ENCODE results near the gene CDNF. TPM values are rescaled to one million over a fixed set of nuclear protein-coding genes. Genes with fewer than 3 reads are reported as not detected.
"Not testable (repeated sequence)": the region's sequence is repeated elsewhere in the genome, so short reads cannot be mapped to it uniquely, and the experiment has no call there.

Gene CDNF
- not detected for total RNA-seq (ENCODE audit: insufficient read depth, low replicate concordance)

DNA sequence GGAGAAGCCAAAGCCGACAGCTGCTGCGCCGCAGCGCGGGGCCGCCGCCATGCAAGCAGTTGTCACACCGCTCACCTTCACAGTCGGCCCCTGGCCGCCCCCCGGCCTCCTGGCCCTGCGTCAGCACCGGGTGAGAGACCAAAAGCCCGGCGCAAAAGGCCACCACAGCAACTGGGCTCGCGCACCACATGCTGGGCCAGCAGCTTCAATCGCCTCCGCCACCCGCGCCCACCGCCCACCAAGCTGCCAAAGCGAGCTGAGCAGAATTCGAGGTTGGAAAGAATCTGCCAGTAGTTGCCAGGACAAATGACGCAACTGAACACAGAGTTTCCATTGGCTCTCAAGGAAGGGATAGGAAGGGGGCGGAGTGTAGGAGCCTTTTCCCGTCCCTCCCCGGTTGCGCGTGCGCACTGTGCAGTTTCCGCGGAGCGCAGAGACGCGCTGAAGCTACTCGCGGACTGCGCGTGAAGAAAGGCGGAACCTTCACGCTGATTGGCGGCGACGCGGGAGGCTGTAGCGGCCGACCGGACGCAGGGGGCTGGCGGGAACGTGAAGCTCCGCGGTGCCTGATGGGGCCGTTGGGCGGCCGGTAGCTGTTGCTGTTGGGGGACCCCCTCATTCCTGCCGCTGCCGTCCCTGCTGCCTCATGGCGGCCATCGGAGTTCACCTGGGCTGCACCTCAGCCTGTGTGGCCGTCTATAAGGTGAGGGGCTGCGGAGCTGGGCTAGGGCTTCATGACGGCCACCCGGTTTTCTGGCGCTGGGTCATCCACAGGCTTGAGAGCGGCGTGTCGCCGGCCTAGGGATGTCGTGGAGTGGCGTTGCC, at the start of gene CDNF, which contains the start of the genes HSPA14 and MSANTD7:
CDNF (minus strand) TSS at position 281 of the 825 bp plus-strand sequence; CDS start at position 190, 91 bp downstream.
HSPA14 (plus strand) TSS at position 550 of the 825 bp plus-strand sequence; CDS start at position 647, 97 bp downstream.
MSANTD7 (plus strand) TSS at position 550 of the 825 bp plus-strand sequence. CDS start 3,979 bp downstream, outside the sequence.
- peak; percentile 100 for DNase-seq (ENCODE audit: low spot score)

DNA sequence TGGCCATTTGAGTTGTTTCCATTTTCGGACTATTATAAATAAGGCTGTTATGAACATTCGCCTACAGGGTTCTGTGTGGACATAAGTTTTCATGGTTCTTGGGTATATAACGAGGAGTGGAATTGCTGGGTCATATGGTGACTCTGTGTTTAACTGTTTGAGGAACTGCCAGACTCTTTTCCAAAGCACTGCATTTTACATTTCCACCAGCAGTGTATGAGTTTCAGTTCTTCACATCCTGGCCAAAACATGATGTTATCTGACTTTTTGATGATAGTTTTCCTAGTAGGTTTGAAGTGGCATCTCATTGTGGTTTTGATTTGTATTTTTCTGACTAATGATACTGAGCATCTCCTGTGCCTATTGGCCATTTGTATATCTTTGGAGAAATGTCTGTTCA, 46.2 kb upstream of the CDNF start:
- DNase-seq (ENCODE audit: low spot score) = no peak

DNA sequence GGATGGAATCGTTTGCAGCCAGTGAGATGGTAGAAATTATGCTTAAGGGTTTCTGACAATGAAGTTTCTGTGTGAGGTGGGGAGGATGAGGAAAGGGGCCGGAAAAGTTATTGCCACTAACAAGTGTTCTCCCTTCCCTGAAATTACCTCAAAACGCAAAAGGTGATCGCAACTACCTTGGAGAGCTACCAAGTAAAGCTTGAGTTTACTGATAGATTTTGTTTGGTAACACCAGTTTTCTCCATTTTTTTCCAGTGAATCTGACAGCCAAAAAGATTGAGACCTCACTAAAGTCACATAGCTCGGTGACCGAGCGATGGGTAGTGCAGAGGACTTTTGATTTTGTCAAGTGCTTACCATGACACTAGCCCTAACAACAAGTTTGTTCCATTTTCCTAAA, 42.4 kb upstream of the CDNF start:
- DNase-seq (ENCODE audit: low spot score) = no peak

DNA sequence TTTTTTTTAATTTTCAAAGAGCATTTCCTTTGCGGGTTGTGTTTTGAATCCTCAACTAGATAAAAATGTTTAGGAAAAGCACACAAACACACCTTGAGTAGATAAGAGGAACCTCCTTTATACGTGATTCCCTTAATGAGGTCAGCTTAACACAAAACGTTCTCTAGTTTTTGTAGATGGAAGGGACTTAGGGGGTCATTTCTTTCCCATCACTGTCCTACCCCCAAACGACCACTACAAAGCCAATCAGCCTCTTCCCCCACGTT, 42.0 kb upstream of the CDNF start:
- DNase-seq (ENCODE audit: low spot score) = no peak

DNA sequence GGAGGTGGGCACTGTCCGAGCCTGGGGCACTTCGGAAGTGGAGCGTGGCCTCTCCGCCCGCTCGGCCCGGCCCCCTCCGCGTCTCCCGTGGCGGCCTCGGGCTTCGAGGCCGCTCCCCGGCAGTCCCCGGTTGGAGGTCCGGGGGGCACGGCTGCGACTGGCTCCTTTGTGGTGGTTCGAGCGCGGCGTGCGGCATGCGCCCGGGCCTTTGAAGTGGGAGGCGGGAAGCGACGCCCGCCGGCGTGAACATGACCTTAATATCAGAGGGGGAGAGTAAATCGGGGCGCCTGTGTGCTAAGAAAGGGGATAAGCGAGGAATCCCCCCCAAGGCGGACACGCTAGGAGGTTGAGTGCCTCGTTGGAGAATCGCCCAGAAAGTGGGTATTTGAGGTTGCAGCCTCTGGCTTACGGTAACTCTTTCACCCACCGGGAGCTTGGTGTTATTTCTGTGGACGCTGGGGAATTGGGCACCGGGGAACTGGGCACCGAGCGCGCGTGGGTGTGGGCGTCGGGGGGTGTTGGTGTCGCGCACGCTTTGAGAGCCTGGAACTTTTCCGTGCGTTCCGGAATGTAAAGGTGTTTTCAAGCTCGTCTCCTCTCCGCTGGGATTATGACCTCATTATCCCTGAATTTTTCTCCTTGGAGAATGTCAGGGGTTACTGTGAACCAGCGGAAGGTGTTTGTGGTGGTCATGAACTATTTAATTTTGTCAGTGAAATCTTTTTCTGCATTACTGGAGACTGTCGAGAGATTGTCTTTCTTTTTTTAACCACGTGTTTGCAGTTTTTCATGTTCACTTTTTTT, 41.5 kb upstream of the CDNF start:
- DNase-seq (ENCODE audit: low spot score) = peak; percentile 36

DNA sequence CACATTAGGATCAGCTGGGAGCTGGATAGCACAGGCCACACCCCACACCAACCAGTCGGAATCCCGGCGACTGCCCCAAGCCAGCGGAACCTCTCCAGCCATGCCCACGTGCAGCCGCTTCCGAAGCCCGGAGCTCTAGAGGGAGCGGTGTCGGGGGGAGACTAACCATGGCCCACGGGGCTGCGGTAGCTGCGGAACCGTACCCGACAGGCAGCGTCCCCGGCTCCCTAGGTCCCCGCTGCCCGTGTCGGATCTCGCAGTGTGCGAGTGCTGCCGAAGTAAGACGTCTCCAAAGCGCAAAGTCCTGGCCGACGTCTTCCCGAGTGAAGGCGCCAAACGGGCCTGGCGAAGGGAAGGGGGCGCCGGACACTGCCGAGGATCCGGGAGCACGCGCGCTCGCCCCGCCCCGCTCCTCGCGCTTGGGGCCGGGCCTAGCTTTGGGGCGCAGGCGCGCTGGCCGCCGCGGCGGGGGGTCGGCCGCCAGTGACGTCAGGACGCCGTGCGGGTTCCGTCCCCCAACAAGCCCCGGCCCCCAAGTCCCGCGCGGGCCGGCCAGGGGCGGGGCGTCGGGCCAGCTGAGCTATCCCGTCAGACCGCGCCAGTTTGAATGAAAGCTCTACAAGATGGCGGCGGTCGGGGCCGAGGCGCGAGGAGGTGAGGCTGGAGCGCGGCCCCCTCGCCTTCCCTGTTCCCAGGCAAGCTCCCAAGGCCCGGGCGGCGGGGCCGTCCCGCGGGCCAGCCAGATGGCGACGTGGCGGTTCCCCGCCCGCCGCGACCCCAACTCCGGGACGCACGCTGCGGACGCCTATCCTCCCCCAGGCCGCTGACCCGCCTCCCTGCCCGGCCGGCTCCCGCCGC, 40.7 kb upstream of the CDNF start, which contains the start of gene SUV39H2:
SUV39H2 (plus strand) TSS at position 601 of the 858 bp plus-strand sequence; CDS start at position 624, 23 bp downstream.
- peak; percentile 97 for DNase-seq (ENCODE audit: low spot score)

DNA sequence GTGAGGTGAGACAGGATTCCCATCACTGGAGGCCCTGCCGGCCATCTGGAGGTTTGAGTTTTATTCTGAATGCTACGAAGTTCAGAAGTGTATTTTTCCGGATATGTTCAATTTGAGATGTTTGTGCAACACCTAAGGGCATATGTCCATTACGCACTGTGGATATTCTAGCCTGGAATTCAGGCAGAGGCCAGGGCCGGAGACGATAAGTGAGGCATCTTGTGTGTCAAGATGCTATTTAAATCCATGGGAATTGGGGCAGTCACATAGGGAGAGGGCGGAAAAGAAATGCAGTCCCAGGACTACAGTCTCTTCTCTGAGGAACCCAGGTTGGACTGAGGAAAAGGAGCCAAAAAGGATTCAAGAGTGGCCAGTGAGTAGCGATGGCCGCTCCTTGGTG, 38.9 kb upstream of the CDNF start:
- no peak for DNase-seq (ENCODE audit: low spot score)

DNA sequence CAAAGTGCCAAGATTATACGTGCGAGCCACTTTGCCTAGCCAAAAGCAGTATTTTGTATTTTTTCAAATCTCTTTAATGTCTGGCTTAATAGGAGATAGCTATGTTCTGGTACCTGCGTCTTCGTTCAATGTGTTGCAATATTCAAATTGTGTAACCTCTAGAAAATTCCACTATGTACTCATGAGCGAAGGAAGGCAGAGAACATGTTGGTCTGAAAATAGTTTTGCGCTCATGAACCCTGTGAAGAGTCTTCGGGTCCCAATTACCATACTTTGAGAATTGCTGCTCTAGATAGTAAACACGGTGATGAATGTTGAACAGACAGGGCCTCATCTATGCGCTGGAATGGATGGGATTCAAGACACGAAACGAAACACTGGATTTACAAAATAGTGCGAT, 38.1 kb upstream of the CDNF start:
- DNase-seq (ENCODE audit: low spot score) = no peak

DNA sequence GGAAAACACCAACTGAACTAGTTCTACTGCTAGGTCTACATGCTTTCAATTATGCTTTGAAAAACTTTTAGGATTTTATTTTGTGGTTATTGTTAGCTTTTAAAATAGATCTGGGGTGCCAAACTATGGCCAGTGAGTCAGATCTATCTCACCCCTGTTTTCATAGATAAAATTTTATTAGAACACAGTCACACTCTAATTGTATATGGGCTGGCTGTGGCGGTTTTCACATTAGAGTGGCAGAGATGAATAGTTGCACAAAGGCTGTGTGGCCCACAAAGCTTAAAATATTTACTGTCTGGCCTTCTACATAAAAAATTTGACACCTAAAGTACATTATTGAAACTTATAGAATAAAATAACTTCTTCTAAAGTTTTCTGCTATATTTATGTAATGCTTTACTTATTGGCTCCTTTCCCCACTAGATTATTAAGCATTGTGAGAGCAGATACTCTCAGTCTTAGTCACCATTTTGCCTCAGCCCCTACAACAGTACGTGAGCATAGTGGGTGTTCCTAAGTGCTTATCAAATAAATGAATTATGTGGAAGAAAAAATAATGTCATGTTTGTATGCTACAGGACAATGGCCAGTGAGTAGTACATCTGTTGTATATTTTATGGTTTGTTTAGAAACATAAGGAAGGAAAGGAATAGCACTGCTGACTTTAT, 35.4 kb upstream of the CDNF start:
- DNase-seq (ENCODE audit: low spot score) = no peak

DNA sequence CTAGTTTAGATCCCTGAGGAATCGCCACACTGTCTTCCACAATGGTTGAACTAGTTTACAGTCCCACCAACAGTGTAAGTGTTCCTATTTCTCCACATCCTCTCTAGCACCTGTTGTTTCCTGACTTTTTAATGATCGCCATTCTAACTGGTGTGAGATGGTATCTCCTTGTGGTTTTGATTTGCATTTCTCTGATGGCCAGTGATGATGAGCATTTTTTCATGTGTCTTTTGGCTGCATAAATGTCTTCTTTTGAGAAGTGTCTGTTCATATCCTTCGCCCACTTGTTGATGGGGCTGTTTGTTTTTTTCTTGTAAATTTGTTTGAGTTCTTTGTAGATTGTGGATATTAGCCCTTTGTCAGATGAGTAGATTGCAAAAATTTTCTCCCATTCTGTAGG, 27.0 kb upstream of the CDNF start:
- not testable (repeated sequence) for DNase-seq (ENCODE audit: low spot score)

DNA sequence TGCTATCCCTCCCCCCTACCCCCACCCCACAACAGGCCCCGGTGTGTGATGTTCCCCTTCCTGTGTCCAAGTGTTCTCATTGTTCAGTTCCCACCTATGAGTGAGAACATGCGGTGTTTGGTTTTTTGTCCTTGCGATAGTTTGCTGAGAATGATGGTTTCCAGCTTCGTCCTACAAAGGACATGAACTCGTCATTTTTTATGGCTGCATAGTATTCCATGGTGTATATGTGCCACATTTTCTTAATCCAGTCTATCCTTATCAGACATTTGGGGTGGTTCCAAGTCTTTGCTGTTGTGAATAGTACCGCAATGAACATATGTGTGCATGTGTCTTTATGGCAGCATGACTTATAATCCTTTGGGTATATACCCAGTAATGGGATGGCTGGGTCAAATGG, 26.6 kb upstream of the CDNF start:
- DNase-seq (ENCODE audit: low spot score) = not testable (repeated sequence)

DNA sequence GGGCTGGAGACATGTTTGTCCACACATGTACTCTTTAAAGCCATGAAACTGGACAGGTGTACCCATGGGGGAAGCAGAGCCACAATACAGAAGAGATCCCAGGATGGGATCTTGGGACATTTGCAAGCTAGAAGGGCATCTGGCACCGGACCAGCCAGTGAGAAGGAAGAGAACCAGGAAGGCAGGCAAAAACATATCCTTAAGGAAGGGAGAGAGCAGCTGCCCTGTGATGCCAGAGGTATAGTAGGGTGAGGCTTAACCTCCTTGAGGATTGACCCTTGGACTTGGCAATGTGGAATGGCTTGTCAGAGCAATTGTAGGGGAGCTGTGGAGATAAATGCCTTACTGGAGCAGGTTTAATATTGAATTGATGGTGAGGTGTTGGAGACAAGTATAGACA, 23.0 kb upstream of the CDNF start:
- DNase-seq (ENCODE audit: low spot score) = no peak

DNA sequence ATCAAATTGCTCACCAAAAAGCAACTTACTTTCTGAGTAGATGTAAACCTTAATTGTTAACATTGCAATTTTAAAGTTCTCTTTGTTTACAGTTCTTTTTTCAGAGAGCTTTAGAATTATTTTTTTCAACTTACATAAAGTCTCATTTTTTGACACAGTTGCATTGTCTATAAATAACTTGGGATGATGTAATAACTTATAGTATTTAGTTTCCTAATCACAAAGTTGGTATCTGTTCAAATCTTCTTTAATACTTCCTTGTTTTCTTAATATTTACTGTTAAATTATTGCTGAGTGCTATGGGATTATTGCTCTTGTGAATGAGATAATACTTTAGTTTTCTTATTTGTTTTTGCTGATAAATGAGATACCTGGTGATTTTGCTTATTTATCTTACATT, 21.9 kb upstream of the CDNF start:
- DNase-seq (ENCODE audit: low spot score) = no peak

DNA sequence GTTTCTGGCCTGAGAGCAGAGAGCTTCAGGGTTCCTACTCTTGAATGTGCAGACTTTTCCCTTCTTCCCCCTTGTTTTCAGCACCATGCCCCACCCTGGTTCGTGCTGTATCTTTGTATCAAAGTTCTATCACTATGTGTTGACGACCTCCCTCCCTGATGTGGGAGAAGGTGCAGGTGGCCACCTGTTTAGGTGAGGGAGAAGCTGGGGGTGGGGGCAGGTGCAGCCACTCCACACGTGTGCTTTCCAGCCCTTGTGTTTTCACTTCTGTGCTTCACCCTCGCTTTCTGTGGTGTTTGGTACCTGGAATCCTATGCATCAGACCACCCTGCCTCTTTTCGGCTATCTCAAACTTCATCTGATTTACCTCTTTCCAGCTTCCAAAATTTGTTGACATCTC, 21.2 kb upstream of the CDNF start:
- DNase-seq (ENCODE audit: low spot score) = no peak

DNA sequence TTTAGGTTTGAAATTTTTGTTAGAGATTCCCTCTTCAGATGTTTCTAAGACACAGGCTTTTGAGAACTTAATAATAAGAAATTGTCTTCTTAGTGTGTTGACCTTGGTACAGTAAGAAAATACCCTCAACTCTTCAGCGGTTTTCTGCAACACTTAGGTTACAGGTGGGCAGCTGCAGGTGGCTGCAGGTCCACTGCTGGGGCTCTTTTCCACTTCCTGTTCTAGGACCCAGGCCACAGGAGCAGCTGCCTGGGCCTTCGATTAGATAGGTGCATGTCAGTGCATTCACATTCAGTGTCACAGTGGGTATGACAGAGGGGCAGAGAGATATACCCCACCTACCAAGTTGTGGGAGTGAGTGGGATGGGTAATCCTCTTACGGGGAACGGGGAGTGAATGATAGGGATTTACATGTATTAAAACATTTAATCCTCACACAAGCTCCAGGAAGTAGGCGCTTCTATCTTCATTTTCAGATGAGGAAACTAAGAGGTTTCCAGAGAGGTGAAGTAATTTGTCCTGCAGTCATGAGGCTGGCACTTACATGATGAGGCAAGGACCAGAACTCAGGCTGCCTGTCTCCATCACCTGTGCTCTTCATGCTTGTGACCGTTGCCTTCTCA, 20.6 kb upstream of the CDNF start:
- no peak for DNase-seq (ENCODE audit: low spot score)

DNA sequence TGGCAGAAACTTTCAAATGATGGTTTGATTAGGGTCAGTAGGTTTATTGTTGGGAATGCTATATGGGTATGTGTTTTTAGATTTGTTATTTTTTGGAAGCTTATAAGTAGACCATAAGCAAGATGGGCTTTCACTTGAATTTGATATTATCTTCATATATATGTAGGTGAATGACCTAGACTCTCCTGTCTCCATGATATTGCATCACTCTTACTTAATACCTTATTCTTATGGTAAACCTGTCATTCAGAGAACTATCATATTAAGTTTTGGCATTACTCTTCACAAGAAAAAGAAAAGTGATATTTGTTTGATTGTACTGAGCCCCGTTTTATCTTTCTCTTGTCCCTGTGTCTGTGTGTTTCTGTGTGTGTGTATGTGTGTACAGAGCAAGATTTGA, 17.6 kb upstream of the CDNF start:
- no peak for DNase-seq (ENCODE audit: low spot score)

DNA sequence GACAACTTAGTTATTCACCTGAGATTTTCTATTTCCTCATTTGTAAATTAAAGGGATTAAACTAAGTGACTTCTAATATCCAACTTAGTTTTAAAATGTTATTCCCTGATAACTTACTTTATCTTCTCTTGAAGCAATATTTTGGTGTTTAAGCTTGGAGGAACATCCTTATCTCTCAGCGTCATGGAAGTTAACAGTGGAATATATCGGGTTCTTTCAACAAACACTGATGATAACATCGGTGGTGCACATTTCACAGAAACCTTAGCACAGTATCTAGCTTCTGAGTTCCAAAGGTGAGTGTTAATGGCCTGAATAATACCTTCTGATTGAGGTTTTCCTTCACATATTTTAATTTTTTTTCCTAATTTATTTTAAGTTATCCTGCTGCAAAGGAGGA, 14.4 kb upstream of the CDNF start:
- DNase-seq (ENCODE audit: low spot score) = no peak

DNA sequence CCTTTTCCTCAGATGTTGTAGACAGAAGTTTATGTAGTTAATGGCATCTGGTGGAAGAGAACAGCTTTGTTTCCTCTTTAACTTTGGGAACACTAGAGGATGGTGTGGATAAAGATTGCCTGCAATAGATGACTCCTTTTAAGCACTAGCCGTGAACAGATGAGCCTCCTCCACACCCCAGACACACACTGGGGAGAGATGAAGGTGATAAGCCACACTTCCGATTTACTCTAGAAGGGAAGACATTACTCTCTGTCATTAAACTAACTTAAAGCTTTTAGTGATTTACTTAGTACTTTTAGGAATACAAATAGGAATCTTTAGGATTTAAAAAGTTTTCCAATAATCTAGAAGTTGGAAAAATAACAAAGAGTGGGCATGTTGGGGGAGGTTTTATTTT, 7.1 kb upstream of the CDNF start:
- DNase-seq (ENCODE audit: low spot score) = no peak

DNA sequence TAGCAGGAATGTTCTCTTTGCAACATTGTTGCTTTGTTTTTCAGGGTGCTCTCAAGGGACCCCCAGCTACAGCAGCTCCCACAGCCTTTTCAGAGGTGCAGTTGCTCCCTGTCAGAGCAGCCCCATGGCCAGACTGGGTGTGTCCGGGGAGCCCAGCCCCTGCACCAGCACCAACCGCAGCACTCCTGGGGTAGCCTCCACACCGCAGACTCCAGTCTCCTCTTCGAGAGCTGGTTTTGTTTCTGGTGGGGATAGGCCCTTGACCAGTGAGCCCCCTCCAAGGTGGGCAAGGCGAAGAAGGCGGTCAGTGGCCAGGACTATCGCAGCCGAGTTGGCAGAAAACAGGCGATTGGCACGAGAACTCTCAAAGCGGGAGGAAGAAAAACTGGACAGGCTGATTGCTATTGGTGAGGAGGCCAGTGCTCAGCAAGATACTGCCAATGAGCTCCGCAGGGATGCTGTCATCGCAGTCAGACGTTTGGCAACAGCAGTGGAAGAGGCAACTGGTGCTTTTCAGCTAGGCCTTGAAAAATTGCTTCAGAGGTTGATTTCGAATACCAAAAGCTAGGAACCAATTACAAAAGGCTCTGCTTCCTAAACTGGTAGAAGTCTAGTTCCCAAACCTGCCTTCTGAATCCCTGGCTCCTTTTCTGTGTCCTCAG, 5.6 kb upstream of the CDNF start:
- no peak for DNase-seq (ENCODE audit: low spot score)

DNA sequence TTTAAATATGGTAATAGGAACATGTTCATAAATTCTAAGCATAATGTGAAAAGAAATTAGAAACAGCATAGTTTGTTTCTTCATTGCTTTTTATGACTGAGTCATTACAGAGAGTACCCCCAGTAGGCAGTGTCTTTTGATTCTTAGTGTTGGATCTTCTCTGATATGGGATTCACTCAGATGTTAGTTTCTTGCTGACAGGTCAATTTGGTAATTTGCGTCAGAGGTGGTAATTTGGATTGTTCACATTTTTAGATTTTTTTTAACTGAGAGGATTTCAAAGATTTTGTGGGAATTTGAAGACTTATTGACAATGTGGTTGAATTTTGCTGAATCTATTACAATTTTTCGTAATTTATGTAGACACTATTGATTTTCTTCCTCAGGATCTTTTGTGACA, 2.3 kb upstream of the CDNF start:
- no peak for DNase-seq (ENCODE audit: low spot score)

All from umbilical cord (tissue), 2 donors.